Fibroblast of lung (primary cell): Measurements from ENCODE around the gene GDF11. TPM values are rescaled to one million over a fixed set of nuclear protein-coding genes. Genes with fewer than 3 reads are reported as not detected.

Experiments
- DNase-seq, 2 donors: peaks; one replicate each; pipeline versions ENCODE4 v3.0.0 to v3.0.0-alpha.2; 2010; ENCODE audit warnings: low read depth in 2 of 2
- H2AFZ ChIP-seq: 2 replicates; pipeline ENCODE4 v1.5.1; 2012; ENCODE audit warnings: low read length, control low read depth, inconsistent platforms
- H3K27ac ChIP-seq: 2 replicates; pipeline ENCODE4 v1.5.1; 2011; ENCODE audit warnings: low read length, control low read depth; ENCODE audit not compliant: insufficient read depth
- H3K27me3 ChIP-seq: 2 replicates; pipeline ENCODE4 v1.5.1; 2011; ENCODE audit warnings: mild to moderate bottlenecking, low read length; ENCODE audit not compliant: control insufficient read depth, insufficient read depth
- H3K36me3 ChIP-seq: 2 replicates; pipeline ENCODE4 v1.5.1; 2011; ENCODE audit warnings: low read length; ENCODE audit not compliant: control insufficient read depth, insufficient read depth
- H3K4me1 ChIP-seq: 2 replicates; pipeline ENCODE4 v1.5.1; 2011; ENCODE audit warnings: low read length; ENCODE audit not compliant: control insufficient read depth, insufficient read depth; ENCODE audit errors: extremely low read depth
- H3K4me2 ChIP-seq: 2 replicates; pipeline ENCODE4 v1.5.1; 2011; ENCODE audit warnings: low read length, control low read depth; ENCODE audit not compliant: insufficient read depth; ENCODE audit errors: extremely low read depth
- H3K4me3 ChIP-seq, 4 experiments: fragments of 200-600 bp in 1 of 4; sonication (generic) in 1 of 4; replicated peaks in 1 of 4; 2 replicates each; pipeline ENCODE4 v1.5.1; 2011 to 2016; ENCODE audit warnings: low read length in 4 of 4, low read depth in 3 of 4, mild to moderate bottlenecking in 3 of 4, control low read depth in 2 of 4, inconsistent platforms in 1 of 4, mixed read lengths in 1 of 4; ENCODE audit not compliant: insufficient read depth in 1 of 4; ENCODE audit errors: control extremely low read depth in 1 of 4
- H3K79me2 ChIP-seq: 2 replicates; pipeline ENCODE4 v1.5.1; 2012; ENCODE audit warnings: mild to moderate bottlenecking, low read length, inconsistent platforms; ENCODE audit not compliant: control insufficient read depth, insufficient read depth
- H3K9ac ChIP-seq: 2 replicates; pipeline ENCODE4 v1.5.1; 2011; ENCODE audit warnings: mild to moderate bottlenecking, low read length, control low read depth; ENCODE audit not compliant: insufficient read depth
- H3K9me3 ChIP-seq: 2 replicates; pipeline ENCODE4 v1.5.1; 2012; ENCODE audit warnings: low read depth, low read length; ENCODE audit not compliant: control insufficient read depth, insufficient read depth
- H4K20me1 ChIP-seq: 2 replicates; pipeline ENCODE4 v1.5.1; 2011; ENCODE audit warnings: low read length; ENCODE audit not compliant: control insufficient read depth, insufficient read depth; ENCODE audit errors: extremely low read depth
- EZH2 ChIP-seq: IDR thresholded peaks from 2 replicates; pipeline ENCODE4 v1.5.1; 2012; ENCODE audit warnings: low read length, control low read depth, mild to moderate bottlenecking; ENCODE audit errors: missing control alignments
- polyA plus RNA-seq, 2 donors: library from polyadenylated mRNA; depleted of rRNA in 1 of 2; stranded (reverse) in 1 of 2; unstranded in 1 of 2; fragments of >200 nt; gene quantifications; 2 replicates each; pipeline ENCODE4 v1.2.1, GENCODE V29; 2011 to 2012; ENCODE audit warnings: missing spikeins in 1 of 2
- total RNA-seq: library from RNA; depleted of rRNA; stranded (reverse); fragments of >200 nt; gene quantifications from 2 replicates; pipeline ENCODE4 v1.2.1, GENCODE V29; 2014
- TF ChIP-seq, protein P1 (sequence below), 2 donors: IDR thresholded peaks in 1 of 2; conservative IDR thresholded peaks in 1 of 2; 1 replicate in 1 of 2; 2 replicates in 1 of 2; pipeline ENCODE4 v1.5.1; 2011 to 2012; ENCODE audit warnings: low read length in 2 of 2, control low read depth in 1 of 2, inconsistent platforms in 1 of 2, low read depth in 1 of 2, mild to moderate bottlenecking in 1 of 2

Gene GDF11
- total and polyA plus RNA-seq, 2 donors (not counting 1 experiment from before 2014, with no cell fraction given), result 4.3 to 9.4 TPM

DNA sequence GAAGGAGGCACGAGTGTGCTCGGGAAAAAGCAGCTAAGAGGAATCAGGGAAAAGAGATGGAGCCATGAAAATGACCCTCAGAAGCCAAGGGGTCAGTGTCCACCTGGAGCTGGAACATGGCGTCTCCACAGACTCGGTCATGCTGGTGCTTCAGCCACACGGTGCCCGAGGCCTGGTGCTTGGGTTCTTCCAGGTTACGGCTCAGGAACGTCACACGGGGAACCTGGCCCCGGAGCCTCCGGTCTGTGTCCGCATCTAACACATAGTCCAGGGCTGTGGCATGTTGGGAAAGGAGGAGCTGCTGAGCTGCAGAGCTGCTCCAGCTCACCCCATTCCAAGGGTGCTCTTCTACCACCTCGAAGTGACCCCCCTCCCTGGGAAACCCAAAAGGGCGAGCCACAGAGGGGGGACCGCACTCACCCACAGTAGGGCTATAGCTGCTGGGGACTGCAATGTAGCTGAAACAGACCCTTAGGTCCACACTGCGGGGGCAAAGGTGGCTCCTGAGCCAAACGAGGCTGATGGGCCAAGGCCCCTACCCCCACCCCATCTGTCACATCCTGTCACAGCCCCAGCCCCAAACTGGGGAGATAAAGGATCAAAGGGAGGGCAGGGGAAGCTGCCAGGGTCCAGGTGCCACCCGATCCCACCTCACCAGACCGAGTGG, 46.0 kb upstream of the GDF11 start:
- Histone ChIP-seq H3K27me3 (no peaks in the 10 kb centered on the region), H2AFZ (no peak overlapping the region), H3K79me2 (no peaks in the 10 kb centered on the region), H3K4me3 (no peak overlapping the region), H3K4me1 (peaks cover 4% of the 10 kb centered on the region), H3K36me3 (peaks cover 17% of the 10 kb centered on the region), H4K20me1 (no peaks in the 10 kb centered on the region), H3K9ac (no peak overlapping the region), H3K9me3 (no peaks in the 10 kb centered on the region), H3K4me2 (no peak overlapping the region), H3K27ac (no peak overlapping the region)
- TF ChIP-seq EZH2, result no peak
- TF ChIP-seq, protein P1, sequence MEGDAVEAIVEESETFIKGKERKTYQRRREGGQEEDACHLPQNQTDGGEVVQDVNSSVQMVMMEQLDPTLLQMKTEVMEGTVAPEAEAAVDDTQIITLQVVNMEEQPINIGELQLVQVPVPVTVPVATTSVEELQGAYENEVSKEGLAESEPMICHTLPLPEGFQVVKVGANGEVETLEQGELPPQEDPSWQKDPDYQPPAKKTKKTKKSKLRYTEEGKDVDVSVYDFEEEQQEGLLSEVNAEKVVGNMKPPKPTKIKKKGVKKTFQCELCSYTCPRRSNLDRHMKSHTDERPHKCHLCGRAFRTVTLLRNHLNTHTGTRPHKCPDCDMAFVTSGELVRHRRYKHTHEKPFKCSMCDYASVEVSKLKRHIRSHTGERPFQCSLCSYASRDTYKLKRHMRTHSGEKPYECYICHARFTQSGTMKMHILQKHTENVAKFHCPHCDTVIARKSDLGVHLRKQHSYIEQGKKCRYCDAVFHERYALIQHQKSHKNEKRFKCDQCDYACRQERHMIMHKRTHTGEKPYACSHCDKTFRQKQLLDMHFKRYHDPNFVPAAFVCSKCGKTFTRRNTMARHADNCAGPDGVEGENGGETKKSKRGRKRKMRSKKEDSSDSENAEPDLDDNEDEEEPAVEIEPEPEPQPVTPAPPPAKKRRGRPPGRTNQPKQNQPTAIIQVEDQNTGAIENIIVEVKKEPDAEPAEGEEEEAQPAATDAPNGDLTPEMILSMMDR (conservative IDR thresholded peaks at IDR 0.05 in 1 of 2, IDR thresholded peaks at IDR 0.05 in 1 of 2; ENCODE audit: low read depth in 1 of 2, low read length in 2 of 2), result no peak
- DNase-seq, result no peak

DNA sequence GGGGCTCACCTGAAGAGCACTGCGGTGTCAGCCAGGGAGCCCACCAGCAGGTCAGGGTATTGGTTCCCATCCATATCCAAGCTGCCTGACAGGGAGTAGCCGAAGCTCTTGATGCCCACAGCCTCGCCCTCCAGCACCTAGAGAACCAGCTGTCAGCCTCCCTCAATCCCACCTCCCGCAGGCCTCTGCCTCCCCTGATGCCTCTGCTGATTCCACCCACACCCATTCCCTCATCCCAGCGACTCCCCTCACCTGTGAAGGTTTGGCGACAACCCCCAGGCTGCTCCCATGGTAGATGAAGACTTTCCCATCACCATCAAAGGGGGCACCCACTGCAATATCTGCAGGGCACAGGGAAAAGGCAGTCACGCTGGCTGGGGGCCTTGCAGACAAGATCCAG, 45.2 kb upstream of the GDF11 start:
- H3K4me3 ChIP-seq, result no peak overlapping the region
- H3K4me2 ChIP-seq, result no peak overlapping the region
- H3K79me2 ChIP-seq, result no peaks in the 10 kb centered on the region
- DNase-seq, result no peak
- no peaks in the 10 kb centered on the region for H3K9me3 ChIP-seq
- H3K36me3 ChIP-seq, result peaks cover 17% of the 10 kb centered on the region
- TF ChIP-seq, protein P1 (conservative IDR thresholded peaks at IDR 0.05 in 1 of 2, IDR thresholded peaks at IDR 0.05 in 1 of 2; ENCODE audit: low read depth in 1 of 2, low read length in 2 of 2), result no peak
- peaks cover 4% of the 10 kb centered on the region for H3K4me1 ChIP-seq
- H3K27ac ChIP-seq, result no peak overlapping the region
- no peak overlapping the region for H2AFZ ChIP-seq
- H3K9ac ChIP-seq, result no peak overlapping the region
- no peaks in the 10 kb centered on the region for H4K20me1 ChIP-seq
- no peaks in the 10 kb centered on the region for H3K27me3 ChIP-seq

DNA sequence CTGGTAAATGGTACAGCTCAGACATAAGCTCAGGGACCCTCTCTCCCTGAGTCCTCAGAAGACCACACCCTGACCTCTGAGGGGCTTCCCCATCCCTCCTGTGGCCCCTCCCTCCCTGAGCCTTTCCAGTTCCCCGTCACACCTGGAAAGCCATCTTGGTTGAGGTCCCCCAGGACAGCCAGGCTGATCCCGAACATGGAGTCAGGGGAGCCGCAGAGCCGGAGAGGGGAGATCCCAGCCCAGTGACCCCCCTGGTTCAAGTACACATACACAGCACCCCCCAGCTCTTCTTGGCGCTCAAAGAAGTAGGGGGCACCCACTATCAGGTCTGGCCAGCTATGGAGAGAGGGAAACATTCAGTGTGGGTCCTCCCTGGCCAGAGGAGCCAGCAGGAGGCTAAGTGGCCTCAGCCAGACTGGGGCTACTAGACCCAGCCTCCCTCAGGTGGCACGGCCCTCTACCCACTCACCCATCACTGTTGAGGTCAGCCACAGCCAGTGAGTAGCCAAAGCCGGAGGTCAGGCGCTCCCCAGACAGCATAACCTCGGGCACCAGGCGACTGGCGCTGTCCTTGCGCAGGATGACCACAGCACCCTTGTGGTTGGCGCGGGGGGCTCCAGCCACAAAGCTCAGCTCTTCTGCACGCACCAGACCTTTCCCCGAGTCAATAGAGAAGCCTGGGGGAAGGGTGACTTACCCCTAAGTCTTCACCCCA, 44.5 kb upstream of the GDF11 start:
- TF ChIP-seq, protein P1 (conservative IDR thresholded peaks at IDR 0.05 in 1 of 2, IDR thresholded peaks at IDR 0.05 in 1 of 2; ENCODE audit: low read depth in 1 of 2, low read length in 2 of 2), result no peak
- no peak for TF ChIP-seq EZH2
- peaks cover 15% of the 10 kb centered on the region for H3K36me3 ChIP-seq
- no peak overlapping the region for H3K4me2 ChIP-seq
- H3K9me3 ChIP-seq, result no peaks in the 10 kb centered on the region
- no peaks in the 10 kb centered on the region for H3K27me3 ChIP-seq
- H3K79me2 ChIP-seq, result peaks cover 3% of the 10 kb centered on the region
- H2AFZ ChIP-seq, result no peak overlapping the region
- H3K27ac ChIP-seq, result no peak overlapping the region
- H3K4me1 ChIP-seq, result peaks cover 6% of the 10 kb centered on the region
- no peak for DNase-seq
- no peaks in the 10 kb centered on the region for H4K20me1 ChIP-seq
- H3K9ac ChIP-seq, result no peak overlapping the region
- H3K4me3 ChIP-seq, result no peak overlapping the region
